HepG2 (cell line): ENCODE measurements around the gene HNRNPUL1. TPM values are rescaled to one million over a fixed set of nuclear protein-coding genes. Genes with fewer than 3 reads are reported as not detected.

ENCODE experiments used
- AGO2 ChIP-seq: fragments of 200-400 bp; formaldehyde crosslinking; optimal IDR thresholded peaks from 2 replicates; pipeline ENCODE3; 2017; ENCODE audit warnings: mild to moderate bottlenecking, low read depth, low read length, moderate library complexity
- CAMTA2 ChIP-seq: sonication (generic); formaldehyde crosslinking; IDR thresholded peaks from 2 replicates; pipeline ENCODE4 v1.4.0; 2020; ENCODE audit warnings: mild to moderate bottlenecking, missing genetic modification reagents, borderline replicate concordance
- CHD2 ChIP-seq: IDR thresholded peaks from 2 replicates; pipeline ENCODE4 v1.6.1; 2011; ENCODE audit warnings: low read depth, low read length, improper control_type of control experiment
- EED ChIP-seq: sonication (generic); formaldehyde crosslinking; IDR thresholded peaks from 2 replicates; pipeline ENCODE4 v1.5.0; 2020; ENCODE audit warnings: mild to moderate bottlenecking, missing genetic modification reagents
- GABPA ChIP-seq, 2 experiments: IDR thresholded peaks; 2 replicates each; pipeline ENCODE4 v1.6.1; 2011 to 2016; ENCODE audit warnings: low read depth in 2 of 2, low read length in 1 of 2, missing biosample characterization in 1 of 2, missing genetic modification characterization in 1 of 2
- HOXA5 ChIP-seq: sonication (generic); formaldehyde crosslinking; IDR thresholded peaks from 2 replicates; pipeline ENCODE4 v1.4.0; 2020; ENCODE audit warnings: missing genetic modification reagents
- IRX3 ChIP-seq: sonication (generic); formaldehyde crosslinking; IDR thresholded peaks from 2 replicates; pipeline ENCODE4 v1.8.1; 2023; ENCODE audit warnings: mild to moderate bottlenecking, low read depth, missing genetic modification reagents, borderline replicate concordance
- MAZ ChIP-seq, 2 experiments: sonication (generic) in 1 of 2; formaldehyde crosslinking in 1 of 2; IDR thresholded peaks; 2 replicates each; pipeline versions ENCODE4 v1.5.0 to v1.6.1; 2012 to 2020; ENCODE audit warnings: low read depth in 2 of 2, mild to moderate bottlenecking in 2 of 2, borderline replicate concordance in 1 of 2, improper control_type of control experiment in 1 of 2, low read length in 1 of 2, missing genetic modification reagents in 1 of 2, moderate library complexity in 1 of 2
- NFYC ChIP-seq: IDR thresholded peaks from 2 replicates; pipeline ENCODE4 v1.6.1; 2016; ENCODE audit warnings: missing genetic modification reagents, missing compliant biosample characterization
- PLSCR1 ChIP-seq: sonication (generic); formaldehyde crosslinking; IDR thresholded peaks from 2 replicates; pipeline ENCODE4 v1.5.0; 2020; ENCODE audit warnings: missing genetic modification reagents, mild to moderate bottlenecking, borderline replicate concordance
- POLR2A ChIP-seq, 2 experiments: IDR thresholded peaks; 2 replicates each; pipeline ENCODE4 v1.6.1; 2011; ENCODE audit warnings: low read depth in 2 of 2, low read length in 2 of 2, mild to moderate bottlenecking in 1 of 2, moderate library complexity in 1 of 2; ENCODE audit not compliant: insufficient read depth in 1 of 2
- RBM39 ChIP-seq: fragments of 200-400 bp; formaldehyde crosslinking; IDR thresholded peaks from one replicate; pipeline ENCODE4 v1.6.1; 2018; ENCODE audit warnings: antibody characterized with exemption, mild to moderate bottlenecking, low read depth, low read length; ENCODE audit not compliant: poor library complexity, severe bottlenecking
- SIX4 ChIP-seq: sonication (generic); formaldehyde crosslinking; IDR thresholded peaks from 2 replicates; pipeline ENCODE4 v1.4.0; 2020; ENCODE audit warnings: missing genetic modification reagents
- ZEB1 ChIP-seq: IDR thresholded peaks from 2 replicates; pipeline ENCODE4 v1.6.1; 2012; ENCODE audit warnings: mild to moderate bottlenecking, low read depth, inconsistent platforms; ENCODE audit not compliant: insufficient replicate concordance
- ZNF430 ChIP-seq: sonication (generic); formaldehyde crosslinking; IDR thresholded peaks from 2 replicates; pipeline ENCODE4 v1.9.0; 2021; ENCODE audit warnings: mild to moderate bottlenecking, missing genetic modification reagents
- ZNF451 ChIP-seq: sonication (generic); formaldehyde crosslinking; IDR thresholded peaks from 2 replicates; pipeline ENCODE4 v1.5.0; 2020; ENCODE audit warnings: mild to moderate bottlenecking, missing genetic modification reagents
- ZNF510 ChIP-seq: sonication (generic); formaldehyde crosslinking; IDR thresholded peaks from 2 replicates; pipeline ENCODE4 v1.4.0; 2020; ENCODE audit warnings: low read depth, mild to moderate bottlenecking, missing genetic modification reagents
- ZNF598 ChIP-seq: sonication (generic); formaldehyde crosslinking; IDR thresholded peaks from 2 replicates; pipeline ENCODE4 v1.5.1; 2020; ENCODE audit warnings: mild to moderate bottlenecking, missing genetic modification reagents, borderline replicate concordance
- ZNF670 ChIP-seq: sonication (generic); formaldehyde crosslinking; IDR thresholded peaks from 2 replicates; pipeline ENCODE4 v1.8.0; 2022; ENCODE audit warnings: mild to moderate bottlenecking, missing genetic modification reagents, borderline replicate concordance
- ZNF709 ChIP-seq: sonication (generic); formaldehyde crosslinking; IDR thresholded peaks from 2 replicates; pipeline ENCODE4 v1.5.0; 2020; ENCODE audit warnings: mild to moderate bottlenecking, missing genetic modification reagents
- ZNF737 ChIP-seq: sonication (generic); formaldehyde crosslinking; IDR thresholded peaks from 2 replicates; pipeline ENCODE4 v1.5.0; 2020; ENCODE audit warnings: missing genetic modification reagents, mild to moderate bottlenecking, borderline replicate concordance
- ZNF784 ChIP-seq: sonication (generic); formaldehyde crosslinking; IDR thresholded peaks from 2 replicates; pipeline ENCODE4 v1.5.1; 2020; ENCODE audit warnings: missing genetic modification reagents, mild to moderate bottlenecking, borderline replicate concordance
- polyA plus RNA-seq, 8 experiments: library from polyadenylated mRNA; depleted of rRNA in 3 of 8; stranded (reverse) in 7 of 8; unstranded in 1 of 8; fragments of >200 nt; fragmentation: Illumina TruSeq in 4 of 8; extraction: Trizol in 4 of 8; gene quantifications; 2 replicates each; pipeline versions ENCODE4 v1.2.1 to v1.2.3, GENCODE V29; 2011 to 2016; ENCODE audit warnings: low read depth in 4 of 8, missing spikeins in 1 of 8, mixed read lengths in 1 of 8; ENCODE audit not compliant: insufficient read depth in 1 of 8
- total RNA-seq, 5 experiments: library from RNA; depleted of rRNA; stranded (reverse); fragments of >200 nt; fragmentation: Illumina TruSeq; extraction: Trizol; gene quantifications; 2 replicates each; pipeline ENCODE4 v1.2.3, GENCODE V29; 2016; ENCODE audit warnings: low read depth in 1 of 5
- TF ChIP-seq, protein P1 (sequence below): sonication (generic); formaldehyde crosslinking; IDR thresholded peaks from 2 replicates; pipeline ENCODE4 v1.8.0; 2023; ENCODE audit warnings: mild to moderate bottlenecking, missing genetic modification reagents
- TF ChIP-seq, protein P2 (sequence below): sonication (generic); formaldehyde crosslinking; IDR thresholded peaks from 2 replicates; pipeline ENCODE4 v1.5.1; 2020; ENCODE audit warnings: mild to moderate bottlenecking, missing genetic modification reagents, moderate library complexity

The HNRNPUL1 gene
- total and polyA plus RNA-seq, 2 of the 13 experiments (the other 11 are each of a cell fraction or from before 2014, with no cell fraction given): 30.9 to 81.7 TPM

GRCh38 chr19:41264581-41265394 is 616 bp downstream of the HNRNPUL1 start (continued):
- TF ChIP-seq ZNF709 (CRISPR knock-in tag) (peak; percentile 76; the same call in 1 of the 2 replicates), AGO2 (peak; percentile 96), NFYC (CRISPR knock-in tag) (no peak), ZNF737 (CRISPR knock-in tag) (peak; percentile 77; the same call in 1 of the 2 replicates), GABPA (IDR thresholded peaks at IDR 0.05; ENCODE audit: low read depth, low read length) (no peak; the same call in 1 of the 2 replicates), GABPA (CRISPR knock-in tag; IDR thresholded peaks at IDR 0.05; ENCODE audit: low read depth) (peak; percentile 50; the same call in 1 of the 2 replicates), RBM39 (peak; percentile 39), ZNF451 (CRISPR knock-in tag) (peak; percentile 51; the same call in 1 of the 2 replicates), EED (CRISPR knock-in tag) (0 out of 2 replicates have a peak, but pooled peaks have one; percentile 63), ZNF598 (CRISPR knock-in tag) (peak; percentile 60; the same call in 1 of the 2 replicates), ZNF670 (0 out of 2 replicates have a peak, but pooled peaks have one; percentile 64), IRX3 (CRISPR knock-in tag) (0 out of 2 replicates have a peak, but pooled peaks have one; percentile 62), HOXA5 (CRISPR knock-in tag) (peak; percentile 75; the same call in 1 of the 2 replicates), ZNF430 (no peak), ZEB1 (peak; percentile 58), POLR2A (IDR thresholded peaks at IDR 0.05; ENCODE audit: insufficient read depth in 1 of 2, low read depth in 2 of 2, low read length in 2 of 2) (peak in 1 of 2 experiments; percentile 52), MAZ (IDR thresholded peaks at IDR 0.05; ENCODE audit: borderline replicate concordance, low read depth, low read length) (no peak), MAZ (CRISPR knock-in tag; IDR thresholded peaks at IDR 0.05; ENCODE audit: low read depth) (0 out of 2 replicates have a peak, but pooled peaks have one; percentile 46), ZNF784 (CRISPR knock-in tag) (peak; percentile 44; the same call in 1 of the 2 replicates), ZNF510 (CRISPR knock-in tag) (no peak), CHD2 (no peak), CAMTA2 (CRISPR knock-in tag) (0 out of 2 replicates have a peak, but pooled peaks have one; percentile 26), PLSCR1 (CRISPR knock-in tag) (0 out of 2 replicates have a peak, but pooled peaks have one; percentile 54), SIX4 (CRISPR knock-in tag) (no peak)
- TF ChIP-seq, protein P1, sequence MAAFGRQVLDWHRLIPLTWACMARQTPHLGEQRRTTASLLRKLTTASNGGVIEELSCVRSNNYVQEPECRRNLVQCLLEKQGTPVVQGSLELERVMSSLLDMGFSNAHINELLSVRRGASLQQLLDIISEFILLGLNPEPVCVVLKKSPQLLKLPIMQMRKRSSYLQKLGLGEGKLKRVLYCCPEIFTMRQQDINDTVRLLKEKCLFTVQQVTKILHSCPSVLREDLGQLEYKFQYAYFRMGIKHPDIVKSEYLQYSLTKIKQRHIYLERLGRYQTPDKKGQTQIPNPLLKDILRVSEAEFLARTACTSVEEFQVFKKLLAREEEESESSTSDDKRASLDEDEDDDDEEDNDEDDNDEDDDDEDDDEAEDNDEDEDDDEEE: peak; percentile 90
- TF ChIP-seq, protein P2, sequence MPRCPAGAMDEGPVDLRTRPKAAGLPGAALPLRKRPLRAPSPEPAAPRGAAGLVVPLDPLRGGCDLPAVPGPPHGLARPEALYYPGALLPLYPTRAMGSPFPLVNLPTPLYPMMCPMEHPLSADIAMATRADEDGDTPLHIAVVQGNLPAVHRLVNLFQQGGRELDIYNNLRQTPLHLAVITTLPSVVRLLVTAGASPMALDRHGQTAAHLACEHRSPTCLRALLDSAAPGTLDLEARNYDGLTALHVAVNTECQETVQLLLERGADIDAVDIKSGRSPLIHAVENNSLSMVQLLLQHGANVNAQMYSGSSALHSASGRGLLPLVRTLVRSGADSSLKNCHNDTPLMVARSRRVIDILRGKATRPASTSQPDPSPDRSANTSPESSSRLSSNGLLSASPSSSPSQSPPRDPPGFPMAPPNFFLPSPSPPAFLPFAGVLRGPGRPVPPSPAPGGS (CRISPR knock-in tag): no peak; the same call in 1 of the 2 replicates
